Esophagus muscularis mucosa (tissue), 4 donors: Measurements from ENCODE around the gene FMO2.

Source experiments
- EP300 ChIP-seq: sonication (generic); formaldehyde crosslinking; IDR thresholded peaks from one replicate; pipeline ENCODE4 v1.6.1; 2017; ENCODE audit warnings: antibody characterized with exemption
- POLR2A ChIP-seq: fragments of 450-650 bp; IDR thresholded peaks from one replicate; pipeline ENCODE4 v1.6.1; 2017; ENCODE audit warnings: antibody characterized with exemption, moderate library complexity, mild to moderate bottlenecking, low read depth
- TF ChIP-seq, protein P1 (sequence below), 3 experiments: fragments of 200-600 bp in 2 of 3; fragments of 450-650 bp in 1 of 3; sonication (generic) in 2 of 3; IDR thresholded peaks; one replicate each; pipeline ENCODE4 v1.5.1; 2017 to 2019; ENCODE audit warnings: antibody characterized with exemption in 3 of 3, mild to moderate bottlenecking in 2 of 3, moderate library complexity in 1 of 3

DNA sequence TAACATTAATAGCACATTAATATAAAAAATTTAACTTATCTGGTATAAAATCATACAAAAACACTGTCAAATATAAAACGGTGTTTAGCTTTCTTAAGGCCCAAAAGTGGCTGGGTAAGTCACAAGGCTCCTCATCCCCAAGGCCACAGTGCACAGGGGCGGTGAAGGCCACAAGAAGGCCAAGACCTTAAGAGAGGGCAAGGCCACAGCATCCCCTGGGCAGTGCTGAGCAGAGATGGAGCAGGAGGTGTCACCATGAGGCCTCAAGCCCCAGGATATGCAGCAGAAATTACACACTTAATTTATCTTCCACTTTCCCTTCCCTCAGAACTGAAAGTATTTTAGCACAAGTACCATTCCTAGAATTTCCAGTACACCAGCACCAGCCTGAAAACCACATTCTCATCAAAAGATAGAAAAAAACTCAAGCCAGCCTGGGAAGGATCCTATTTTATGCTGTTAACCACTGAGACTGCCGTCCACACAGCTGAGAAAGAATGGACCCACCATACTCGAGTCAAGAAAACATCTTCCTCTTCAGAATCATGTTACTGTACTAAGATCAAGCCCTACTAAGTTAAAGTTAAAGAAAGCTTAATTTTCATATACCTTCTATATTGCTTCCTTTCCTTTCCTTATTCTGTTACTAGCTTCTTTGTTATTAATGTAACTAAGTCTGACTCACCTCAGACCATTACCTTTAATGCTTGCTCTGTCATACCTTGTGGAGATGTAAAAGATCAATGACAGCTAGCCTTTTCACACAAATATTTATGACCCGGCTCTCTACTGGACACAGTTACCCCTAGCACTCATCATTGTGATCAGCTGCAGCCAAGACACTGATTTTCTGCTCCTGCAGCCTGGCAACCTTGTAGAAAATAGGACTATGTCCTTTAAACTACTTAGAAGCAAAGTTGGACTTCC is 36.8 kb downstream of the FMO2 start:
- TF ChIP-seq EP300 (no peak), POLR2A (no peak)
- TF ChIP-seq, protein P1, sequence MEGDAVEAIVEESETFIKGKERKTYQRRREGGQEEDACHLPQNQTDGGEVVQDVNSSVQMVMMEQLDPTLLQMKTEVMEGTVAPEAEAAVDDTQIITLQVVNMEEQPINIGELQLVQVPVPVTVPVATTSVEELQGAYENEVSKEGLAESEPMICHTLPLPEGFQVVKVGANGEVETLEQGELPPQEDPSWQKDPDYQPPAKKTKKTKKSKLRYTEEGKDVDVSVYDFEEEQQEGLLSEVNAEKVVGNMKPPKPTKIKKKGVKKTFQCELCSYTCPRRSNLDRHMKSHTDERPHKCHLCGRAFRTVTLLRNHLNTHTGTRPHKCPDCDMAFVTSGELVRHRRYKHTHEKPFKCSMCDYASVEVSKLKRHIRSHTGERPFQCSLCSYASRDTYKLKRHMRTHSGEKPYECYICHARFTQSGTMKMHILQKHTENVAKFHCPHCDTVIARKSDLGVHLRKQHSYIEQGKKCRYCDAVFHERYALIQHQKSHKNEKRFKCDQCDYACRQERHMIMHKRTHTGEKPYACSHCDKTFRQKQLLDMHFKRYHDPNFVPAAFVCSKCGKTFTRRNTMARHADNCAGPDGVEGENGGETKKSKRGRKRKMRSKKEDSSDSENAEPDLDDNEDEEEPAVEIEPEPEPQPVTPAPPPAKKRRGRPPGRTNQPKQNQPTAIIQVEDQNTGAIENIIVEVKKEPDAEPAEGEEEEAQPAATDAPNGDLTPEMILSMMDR (IDR thresholded peaks at IDR 0.05) = no peak
